ENCODE results near the gene PADI2. TPM values are rescaled to one million over a fixed set of nuclear protein-coding genes. Genes with fewer than 3 reads are reported as not detected.
A peak's percentile ranks its signal among the peaks of the same experiment; 100 is the strongest.

PADI2 gene
- total and polyA plus RNA-seq, 2 donors (not counting 1 experiment from before 2014, with no cell fraction given), result 0.25 to 14.2 TPM

DNA sequence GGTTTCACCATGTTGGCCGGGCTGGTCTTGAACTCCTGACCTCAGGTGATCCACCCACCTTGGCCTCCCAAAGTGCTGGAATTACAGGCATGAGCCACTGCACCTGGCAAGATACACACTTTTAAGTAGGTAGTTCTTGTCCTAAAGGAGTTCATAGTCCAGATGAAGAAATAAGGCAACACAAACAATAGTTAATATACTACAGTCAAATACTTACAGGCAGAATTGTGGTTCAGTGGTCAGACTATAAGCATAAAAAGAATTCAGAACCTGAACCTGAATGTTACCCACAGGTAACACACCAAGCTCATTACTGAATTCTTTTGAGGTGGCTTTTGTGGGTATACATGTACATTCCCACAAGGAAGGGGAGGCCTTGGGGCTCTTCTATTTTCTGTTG is 67.2 kb downstream of the PADI2 start:
- CTCF ChIA-PET, result interaction anchor here (0.8 kb wide), 1 partner anchor 100 kb away, joined by 3 read pairs; no protein-coding TSS in a partner anchor

DNA sequence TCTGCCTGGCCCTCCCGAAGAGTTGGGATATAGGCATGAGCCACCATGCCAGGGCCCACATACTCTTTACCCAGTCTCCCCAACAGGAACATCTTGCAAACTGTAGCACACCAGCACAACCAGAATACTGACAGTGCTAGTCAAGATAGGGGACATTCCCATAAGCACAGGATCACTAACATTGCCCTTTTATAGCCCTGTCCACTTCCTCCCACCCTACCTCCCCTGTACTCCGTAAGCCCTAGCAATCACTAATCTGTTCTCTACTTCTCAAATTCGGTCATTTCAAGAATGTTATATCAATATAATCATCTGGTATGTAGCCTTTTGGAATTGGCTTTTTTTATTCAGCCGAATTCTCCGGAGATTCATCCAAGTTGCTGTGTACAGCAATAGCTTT is 71.3 kb downstream of the PADI2 start:
- peaks cover 31% of the 10 kb centered on the region for H4K20me1 ChIP-seq (ENCODE audit: control insufficient read depth, insufficient read depth, low read length, poor library complexity, severe bottlenecking)
- ChIA-PET POLR2A (no interaction called here), CTCF (interaction anchor here (0.6 to 6.9 kb wide), 5 partner anchors 9 to 435 kb away, joined by 3 to 73 read pairs (median 5); no protein-coding TSS in a partner anchor)
- 100% methylated on average over 1 of the region's 5 CpGs for WGBS (ENCODE audit: insufficient coverage)
- H3K4me2 ChIP-seq (replicated peaks; ENCODE audit: low read depth, low read length, poor library complexity, severe bottlenecking), result no peak overlapping the region
- H3K4me3 ChIP-seq (ENCODE audit: control extremely low read depth in 1 of 5, extremely low read depth in 1 of 5, insufficient read depth in 1 of 5, low read depth in 2 of 5, low read length in 4 of 5), result no peak overlapping the region
- TF ChIP-seq, protein P1, sequence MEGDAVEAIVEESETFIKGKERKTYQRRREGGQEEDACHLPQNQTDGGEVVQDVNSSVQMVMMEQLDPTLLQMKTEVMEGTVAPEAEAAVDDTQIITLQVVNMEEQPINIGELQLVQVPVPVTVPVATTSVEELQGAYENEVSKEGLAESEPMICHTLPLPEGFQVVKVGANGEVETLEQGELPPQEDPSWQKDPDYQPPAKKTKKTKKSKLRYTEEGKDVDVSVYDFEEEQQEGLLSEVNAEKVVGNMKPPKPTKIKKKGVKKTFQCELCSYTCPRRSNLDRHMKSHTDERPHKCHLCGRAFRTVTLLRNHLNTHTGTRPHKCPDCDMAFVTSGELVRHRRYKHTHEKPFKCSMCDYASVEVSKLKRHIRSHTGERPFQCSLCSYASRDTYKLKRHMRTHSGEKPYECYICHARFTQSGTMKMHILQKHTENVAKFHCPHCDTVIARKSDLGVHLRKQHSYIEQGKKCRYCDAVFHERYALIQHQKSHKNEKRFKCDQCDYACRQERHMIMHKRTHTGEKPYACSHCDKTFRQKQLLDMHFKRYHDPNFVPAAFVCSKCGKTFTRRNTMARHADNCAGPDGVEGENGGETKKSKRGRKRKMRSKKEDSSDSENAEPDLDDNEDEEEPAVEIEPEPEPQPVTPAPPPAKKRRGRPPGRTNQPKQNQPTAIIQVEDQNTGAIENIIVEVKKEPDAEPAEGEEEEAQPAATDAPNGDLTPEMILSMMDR (IDR thresholded peaks at IDR 0.05), result no peak
- no peak for TF ChIP-seq EZH2 (IDR thresholded peaks at IDR 0.05; ENCODE audit: borderline replicate concordance, insufficient read depth, low read depth, low read length, poor library complexity, severe bottlenecking)
- peaks cover 13 to 19% of the 10 kb centered on the region in 2 donors for H3K4me1 ChIP-seq (ENCODE audit: control insufficient read depth in 2 of 2, insufficient read depth in 2 of 2, low read length in 2 of 2)
- ATAC-seq (ENCODE audit: low read depth), result no peak
- peaks cover 83% of the 10 kb centered on the region for H3K79me2 ChIP-seq (ENCODE audit: control insufficient read depth, insufficient read depth, low read length)
- Mint-ChIP-seq H3K4me3 (no peak overlapping the region), H3K27ac (no peak overlapping the region), H3K27me3 (no peaks in the 10 kb centered on the region), H3K4me1 (peaks cover 33% of the 10 kb centered on the region), H3K9me3 (ENCODE audit: insufficient read depth) (no peaks in the 10 kb centered on the region)
- H3K27me3 ChIP-seq (replicated peaks in 1 of 4; ENCODE audit: control extremely low read depth in 1 of 4, control insufficient read depth in 3 of 4, insufficient read depth in 4 of 4, low read length in 3 of 4), result no peaks in the 10 kb centered on the region
- intact Hi-C loops (cut with micrococcal nuclease), result loop anchor here (2.0 kb wide), 1 partner anchor 135 kb away; no protein-coding TSS in a partner anchor
- H3K36me3 ChIP-seq (replicated peaks in 1 of 2; ENCODE audit: control extremely low read depth in 1 of 2, control insufficient read depth in 1 of 2, extremely low read depth in 1 of 2, insufficient read depth in 2 of 2, low read length in 1 of 2), result peaks cover 2 to 32% of the 10 kb centered on the region in 2 experiments
- DNase-seq, result no peak
- H3K9ac ChIP-seq (ENCODE audit: low read length), result no peak overlapping the region
- no peak overlapping the region for H2AFZ ChIP-seq (ENCODE audit: insufficient read depth, low read depth, low read length, poor library complexity, severe bottlenecking)
- no peak overlapping the region for H3K27ac ChIP-seq (ENCODE audit: low read length in 2 of 2)
- H3K9me3 ChIP-seq (ENCODE audit: control extremely low read depth in 1 of 3, control insufficient read depth in 2 of 3, insufficient read depth in 1 of 3, low read length in 2 of 3), result no peaks in the 10 kb centered on the region

More for the DNA sequence above, 67.2 kb downstream of the PADI2 start:
- Mint-ChIP-seq H3K9me3 (ENCODE audit: insufficient read depth) (no peaks in the 10 kb centered on the region), H3K4me3 (peak overlapping the region; percentile 68), H3K27me3 (no peaks in the 10 kb centered on the region), H3K27ac (no peak overlapping the region), H3K4me1 (peaks cover 30% of the 10 kb centered on the region)
- no peak for TF ChIP-seq EZH2 (IDR thresholded peaks at IDR 0.05; ENCODE audit: borderline replicate concordance, insufficient read depth, low read depth, low read length, poor library complexity, severe bottlenecking)
- TF ChIP-seq, protein P1 (IDR thresholded peaks at IDR 0.05), result no peak
- Histone ChIP-seq H3K79me2 (ENCODE audit: control insufficient read depth, insufficient read depth, low read length) (peaks cover 70% of the 10 kb centered on the region), H4K20me1 (ENCODE audit: control insufficient read depth, insufficient read depth, low read length, poor library complexity, severe bottlenecking) (peaks cover 9% of the 10 kb centered on the region), H3K27me3 (replicated peaks in 1 of 4; ENCODE audit: control extremely low read depth in 1 of 4, control insufficient read depth in 3 of 4, insufficient read depth in 4 of 4, low read length in 3 of 4) (no peaks in the 10 kb centered on the region), H3K4me2 (replicated peaks; ENCODE audit: low read depth, low read length, poor library complexity, severe bottlenecking) (no peak overlapping the region), H3K4me3 (ENCODE audit: control extremely low read depth in 1 of 5, extremely low read depth in 1 of 5, insufficient read depth in 1 of 5, low read depth in 2 of 5, low read length in 4 of 5) (no peak overlapping the region), H3K9ac (ENCODE audit: low read length) (no peak overlapping the region), H2AFZ (ENCODE audit: insufficient read depth, low read depth, low read length, poor library complexity, severe bottlenecking) (no peak overlapping the region), H3K27ac (ENCODE audit: low read length in 2 of 2) (peak overlapping the region in 1 of 2 donors; percentile 83), H3K36me3 (replicated peaks in 1 of 2; ENCODE audit: control extremely low read depth in 1 of 2, control insufficient read depth in 1 of 2, extremely low read depth in 1 of 2, insufficient read depth in 2 of 2, low read length in 1 of 2) (peaks cover 2 to 17% of the 10 kb centered on the region in 2 experiments), H3K4me1 (ENCODE audit: control insufficient read depth in 2 of 2, insufficient read depth in 2 of 2, low read length in 2 of 2) (peaks cover 12 to 13% of the 10 kb centered on the region in 2 donors), H3K9me3 (ENCODE audit: control extremely low read depth in 1 of 3, control insufficient read depth in 2 of 3, insufficient read depth in 1 of 3, low read length in 2 of 3) (no peaks in the 10 kb centered on the region)
- ATAC-seq (ENCODE audit: low read depth), result no peak
- POLR2A ChIA-PET, result no interaction called here
- no peak for DNase-seq
- no CpG with 5 or more reads among the region's 1 CpG for WGBS (ENCODE audit: insufficient coverage)
- intact Hi-C loops (cut with micrococcal nuclease), result no loop called here

All from B cell (primary cell).